ENCODE measurements around the gene GOLGA6L2.
"Not testable (repeated sequence)": the region's sequence is repeated elsewhere in the genome, so short reads cannot be mapped to it uniquely, and the experiment has no call there.

The GOLGA6L2 gene

DNA sequence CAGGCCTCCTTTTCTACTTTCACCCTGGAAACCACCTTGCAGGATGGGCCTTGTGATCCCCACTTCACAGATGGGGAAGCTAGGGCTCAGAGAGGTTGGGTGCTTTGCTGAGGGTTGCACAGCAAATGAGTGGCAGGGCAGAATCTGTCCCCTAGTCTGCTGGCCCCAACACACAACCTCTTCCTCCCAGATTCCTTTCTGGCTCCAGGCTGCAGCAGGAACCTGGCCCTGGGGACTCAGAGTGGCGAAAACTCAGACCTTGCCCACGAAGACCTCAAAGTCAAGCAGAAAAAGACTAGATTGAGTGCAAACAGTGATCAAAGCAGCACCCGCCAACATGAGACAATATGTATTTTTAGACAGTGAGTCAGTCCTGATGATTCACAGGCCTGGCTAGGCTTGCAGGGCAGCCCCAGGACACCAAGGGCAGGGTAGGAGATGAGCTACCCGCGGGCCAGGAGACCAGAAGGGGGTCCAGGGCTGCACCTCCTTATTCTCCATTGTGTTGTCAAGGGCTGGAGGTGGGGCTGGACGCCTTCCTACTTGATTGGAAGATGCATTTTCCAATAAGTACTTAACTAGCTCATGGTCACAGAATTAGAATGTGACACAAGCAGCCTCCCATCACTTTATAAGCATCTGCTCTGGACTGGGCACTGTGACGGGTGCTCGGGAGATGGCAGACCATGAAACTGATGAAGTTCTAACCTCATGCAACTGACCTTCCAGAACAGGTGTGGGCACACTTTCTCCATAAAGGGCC lies 23.9 kb downstream of the GOLGA6L2 start:
- no peak for DNase-seq

DNA sequence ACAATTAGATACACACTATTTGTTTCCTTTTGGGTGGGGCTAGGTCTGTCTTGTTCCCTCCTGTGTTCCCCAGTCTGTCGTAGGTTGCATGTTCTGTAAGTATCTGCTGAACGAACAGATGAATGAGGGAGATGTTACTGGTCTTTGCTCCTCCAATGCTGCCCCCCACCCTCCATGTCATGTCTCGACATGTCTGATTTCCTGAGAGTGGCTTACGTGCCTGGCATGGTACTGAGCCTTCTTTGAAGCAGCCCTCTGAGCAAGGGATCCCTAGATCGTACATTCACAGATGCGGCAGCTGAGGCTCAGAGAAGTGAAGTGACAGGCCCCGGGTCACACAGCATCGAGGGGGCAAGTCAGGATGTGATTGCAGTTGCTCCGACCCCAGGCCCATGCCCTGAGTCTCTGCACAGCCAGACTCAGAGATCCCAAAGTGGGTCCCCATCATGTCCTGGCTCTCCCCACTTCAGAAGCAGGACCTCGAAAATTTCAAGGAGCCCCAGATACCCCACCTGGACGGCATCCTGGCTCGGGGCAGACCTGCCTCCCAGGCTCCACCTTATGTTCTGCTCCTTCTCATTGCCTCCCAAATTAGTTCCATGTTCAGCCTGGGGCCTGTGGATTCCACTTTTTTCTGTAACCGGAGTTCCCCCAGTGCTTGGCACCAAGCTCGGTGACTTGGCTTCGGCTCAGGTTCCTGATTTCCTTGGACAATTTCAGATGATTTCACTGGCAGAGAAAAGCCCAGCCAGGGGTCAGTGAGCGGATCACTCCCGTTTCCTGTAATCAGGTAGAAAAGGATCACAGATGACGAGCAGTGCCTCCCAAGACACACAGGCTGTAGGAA lies 24.7 kb downstream of the GOLGA6L2 start:
- no peak for DNase-seq

DNA sequence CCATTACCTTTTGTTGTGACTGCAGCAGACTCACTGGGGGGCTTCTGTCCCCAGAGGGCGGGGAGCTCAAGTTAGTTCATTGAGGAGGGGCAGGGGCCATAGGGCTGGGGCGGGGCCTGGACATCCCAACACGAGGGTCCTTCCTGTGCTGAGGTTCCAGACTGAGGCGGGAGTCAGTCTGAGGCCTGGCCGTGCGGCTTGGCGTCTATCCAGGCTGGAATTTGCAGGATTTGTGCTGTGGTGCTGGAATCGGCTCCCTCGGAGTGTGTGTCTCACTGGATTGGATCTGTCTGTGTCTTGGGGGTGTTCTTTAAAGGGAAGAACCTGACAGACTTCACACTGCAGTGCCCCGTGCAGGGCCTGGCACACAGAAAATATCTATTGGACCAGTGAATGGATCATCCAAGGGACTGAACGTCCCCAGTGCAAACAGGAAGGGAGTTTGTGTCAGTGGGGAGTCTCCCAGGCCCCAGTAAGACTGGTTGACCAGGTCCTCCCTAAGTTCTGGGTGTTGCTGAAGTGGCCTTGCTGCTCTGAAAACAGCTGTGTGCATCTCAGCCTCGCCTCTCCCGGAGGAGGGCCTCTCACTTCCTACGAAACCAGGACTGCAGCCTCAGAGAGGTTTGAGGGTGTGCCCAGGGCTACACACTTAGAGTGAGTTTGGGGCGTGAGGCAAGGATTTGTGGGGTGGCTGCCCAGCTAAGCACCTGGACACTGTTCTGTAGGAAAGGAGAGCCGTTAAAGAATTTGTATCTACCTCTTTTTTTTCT lies 26.1 kb downstream of the GOLGA6L2 start:
- DNase-seq = no peak

DNA sequence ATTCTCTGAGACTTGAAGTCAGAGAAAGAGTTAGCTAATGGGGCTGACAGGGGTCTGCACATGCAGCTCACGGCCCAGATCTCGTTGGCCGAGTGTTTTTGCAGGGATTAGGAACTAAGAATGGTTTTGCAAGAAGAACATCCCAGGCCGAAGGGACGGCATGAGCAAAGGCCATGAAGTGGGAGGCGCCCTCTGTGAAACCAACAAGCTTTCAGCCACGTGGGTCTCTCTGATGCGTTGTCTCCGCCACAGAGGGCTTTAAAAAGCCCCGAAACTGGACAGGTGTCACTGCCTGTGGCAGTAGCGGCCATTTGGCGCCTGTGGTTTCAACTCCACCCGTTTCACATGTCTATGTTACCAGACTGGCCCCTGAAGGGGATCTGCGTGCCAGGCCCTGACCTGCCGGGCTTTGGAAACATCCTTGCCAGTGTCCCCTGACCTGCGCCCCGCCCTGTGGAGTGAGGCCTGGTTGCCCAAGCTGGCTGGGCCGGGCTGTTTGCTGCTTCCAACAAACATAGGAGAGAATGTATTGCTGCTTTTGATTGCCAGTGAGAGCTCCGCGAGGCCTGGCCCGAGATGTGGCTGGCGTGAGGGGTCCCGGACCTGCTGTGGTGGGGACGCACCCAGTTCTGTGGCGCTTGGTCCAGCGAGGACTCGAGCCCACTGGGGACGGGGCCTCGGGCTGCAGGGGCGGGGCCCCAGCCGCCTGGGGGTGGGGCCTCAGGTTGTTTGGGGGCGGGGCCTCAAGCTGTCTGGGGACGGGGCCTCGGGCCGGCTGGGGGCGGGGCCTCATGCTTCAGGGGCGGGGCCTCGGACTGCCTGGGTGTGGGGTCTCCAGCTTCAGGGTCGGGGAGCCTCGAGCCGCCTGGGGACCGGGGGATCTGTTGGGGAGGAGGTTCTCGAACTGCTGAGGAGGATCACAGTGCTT lies 30.4 kb downstream of the GOLGA6L2 start:
- no peak for DNase-seq

DNA sequence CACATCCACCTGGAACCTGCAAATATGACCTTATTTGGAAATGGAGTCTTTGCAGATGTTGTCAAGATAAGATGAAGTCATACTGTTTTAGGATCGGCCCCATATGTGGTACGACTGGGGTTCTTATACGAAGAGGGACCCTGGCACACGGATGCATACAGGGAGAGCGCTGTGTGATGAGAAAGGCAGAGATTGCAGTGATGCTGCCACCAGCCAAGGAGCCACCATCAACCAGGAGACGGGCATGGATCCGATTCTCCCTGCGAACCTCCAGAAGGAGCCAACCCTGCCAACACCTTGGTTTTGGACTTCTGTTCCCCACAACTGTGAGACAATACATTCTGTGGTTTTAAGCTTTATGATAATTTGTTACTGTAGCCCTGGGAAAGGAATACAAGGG lies 31.2 kb downstream of the GOLGA6L2 start:
- DNase-seq = not testable (repeated sequence)

DNA sequence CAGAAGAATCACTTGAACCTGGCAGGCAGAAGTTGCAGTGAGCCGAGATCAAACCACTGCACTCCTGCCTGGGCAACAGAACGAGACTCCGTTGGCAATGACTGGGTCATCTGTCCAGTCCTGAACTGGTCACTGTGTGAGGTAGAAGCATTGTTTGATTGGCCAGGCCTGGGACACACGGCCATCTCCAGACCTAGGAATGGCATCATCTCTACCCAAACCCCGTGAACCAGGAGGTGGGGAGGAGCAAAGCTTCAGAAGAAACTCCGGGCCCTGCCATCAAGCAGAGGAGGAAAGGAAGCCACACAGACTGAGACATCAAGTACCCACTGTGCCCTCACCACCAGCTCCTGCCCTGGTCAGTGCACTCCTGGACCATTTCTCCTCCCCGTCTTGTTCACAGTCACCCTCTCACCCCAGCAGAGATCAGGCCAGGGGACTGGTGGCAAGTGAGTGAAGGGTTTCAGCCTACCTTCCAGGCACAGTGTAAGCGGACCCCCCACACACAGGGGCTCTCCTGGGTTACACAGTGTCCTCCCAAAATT lies 31.6 kb downstream of the GOLGA6L2 start:
- DNase-seq = no peak

DNA sequence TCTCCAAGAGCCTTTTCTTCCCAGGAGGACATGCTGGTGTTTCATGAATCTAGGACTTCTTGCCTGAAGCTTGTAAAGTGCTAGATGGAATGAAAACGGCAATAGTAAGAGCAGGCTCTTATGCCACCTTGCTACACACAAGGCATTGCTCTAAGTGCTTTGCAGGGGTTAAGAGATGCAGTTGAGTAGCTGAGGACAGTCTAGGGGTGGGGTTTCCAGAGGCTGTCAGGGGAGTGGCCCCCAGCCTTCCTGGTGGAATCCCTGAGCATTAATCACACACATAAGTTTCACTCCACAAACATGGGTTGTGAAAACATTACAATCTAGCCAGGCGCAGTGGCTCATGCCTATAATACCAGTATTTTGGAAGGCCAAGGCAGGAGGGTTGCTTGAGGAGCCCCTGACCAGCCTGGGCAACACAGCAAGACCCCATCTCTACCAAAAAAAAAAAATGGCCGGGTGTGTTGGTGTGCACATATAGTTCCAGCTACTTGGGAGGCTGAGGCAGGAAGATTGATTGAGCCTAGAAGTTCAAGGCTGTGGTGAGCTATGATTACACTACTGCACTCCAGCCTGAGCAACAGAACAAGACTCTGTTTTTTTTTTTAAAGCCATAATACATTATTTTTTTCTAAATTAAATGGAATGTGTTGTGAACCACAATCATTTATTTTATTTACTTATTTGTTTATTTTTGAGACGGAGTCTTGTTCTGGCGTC lies 34.0 kb downstream of the GOLGA6L2 start:
- not testable (repeated sequence) for DNase-seq

DNA sequence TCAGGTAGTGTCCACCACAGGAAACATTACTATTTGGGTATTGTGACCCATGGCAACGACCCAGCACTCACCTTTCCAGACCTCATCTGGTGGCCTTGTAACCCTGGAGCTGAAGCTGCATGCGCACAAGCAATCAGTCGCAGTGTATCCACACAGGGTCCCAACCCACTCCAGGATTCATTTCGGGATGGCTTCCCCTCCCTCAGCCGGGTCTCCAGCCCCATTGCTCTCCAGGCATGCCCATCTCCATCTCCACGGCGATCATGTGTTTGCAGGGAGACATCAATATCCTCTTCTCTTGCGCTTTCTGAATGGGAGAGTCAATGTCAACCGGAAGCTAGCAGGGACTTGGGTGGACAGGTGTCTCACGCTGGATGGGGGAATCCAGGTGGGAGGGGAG lies 35.2 kb downstream of the GOLGA6L2 start:
- DNase-seq = no peak

DNA sequence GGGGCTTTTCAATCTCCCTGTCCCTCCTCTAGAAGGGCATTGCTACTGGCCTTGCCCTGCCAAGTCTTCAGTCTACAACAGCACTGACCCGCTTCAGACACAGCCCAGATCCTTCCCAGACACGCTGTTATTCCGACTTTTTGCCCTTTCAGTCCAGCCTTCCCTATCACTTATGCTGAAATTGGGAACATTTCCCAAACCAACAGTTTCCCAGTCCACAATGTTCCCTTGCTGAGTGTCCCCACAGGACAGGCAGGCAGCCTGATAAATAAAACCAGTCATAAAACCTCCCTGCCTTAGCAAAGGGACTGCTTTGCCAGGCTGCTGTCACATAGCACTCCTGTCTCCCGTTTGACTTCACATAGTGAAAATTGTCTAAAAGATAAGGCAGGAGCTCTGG lies 43.5 kb downstream of the GOLGA6L2 start:
- DNase-seq = no peak

DNA sequence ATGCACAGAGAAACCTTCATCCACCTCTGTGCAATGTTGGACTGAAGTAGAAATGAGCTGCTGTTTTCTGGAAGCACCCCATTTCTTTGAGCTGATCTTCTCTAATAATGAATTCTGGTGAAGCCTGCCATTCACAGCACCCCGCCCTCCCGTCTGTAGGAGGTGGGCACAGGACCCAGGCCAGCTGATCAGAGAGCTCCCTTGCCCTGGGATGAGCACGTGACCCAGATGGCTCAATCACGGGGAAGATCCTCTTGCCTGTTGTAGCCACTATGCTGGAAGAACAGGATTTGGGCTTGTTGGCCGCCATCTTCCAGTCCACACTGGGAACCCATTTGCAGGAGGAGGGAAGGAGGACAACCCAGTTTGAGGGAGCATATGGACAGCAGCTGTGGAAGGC lies 44.5 kb downstream of the GOLGA6L2 start:
- DNase-seq = no peak

DNA sequence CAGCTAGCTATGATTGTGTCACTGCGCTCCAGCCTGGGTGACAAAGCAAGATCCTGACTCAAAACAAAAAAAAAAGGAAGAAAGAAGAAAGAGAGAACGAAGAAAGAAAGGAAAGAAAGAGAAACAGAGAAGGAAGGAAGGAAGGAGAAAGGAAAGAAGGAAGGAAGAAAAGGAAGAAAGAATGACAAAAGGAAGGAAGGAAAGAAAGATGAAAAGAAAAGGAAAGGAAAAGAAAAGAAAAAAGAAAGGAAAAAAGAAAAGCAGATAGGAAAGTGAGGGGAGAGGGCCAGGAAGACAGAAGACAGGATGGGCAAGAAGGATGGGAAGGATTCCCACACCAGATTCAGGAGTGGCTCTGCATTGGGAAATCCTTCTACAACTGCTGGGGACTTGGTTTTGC lies 44.9 kb downstream of the GOLGA6L2 start:
- DNase-seq = no peak

DNA sequence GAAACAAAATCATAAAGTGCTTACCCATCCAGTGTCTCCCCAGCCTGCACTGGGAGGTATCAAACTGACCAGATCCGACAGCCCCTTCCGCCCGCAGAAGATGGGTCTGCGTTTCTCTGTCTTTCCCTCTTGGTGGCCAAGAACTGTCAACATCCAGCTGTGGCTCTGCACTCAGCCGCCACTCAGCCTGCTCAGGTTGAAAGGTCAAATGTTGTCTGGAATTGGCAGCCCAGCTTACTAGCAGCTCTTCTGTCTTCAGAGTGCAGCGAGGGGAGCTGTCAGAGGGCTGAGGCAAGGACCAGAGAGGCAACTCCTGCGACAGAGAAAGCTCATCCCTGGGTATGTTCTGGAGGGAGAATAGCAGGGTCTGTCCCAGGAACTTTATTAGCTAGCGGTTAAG lies 45.4 kb downstream of the GOLGA6L2 start:
- DNase-seq = no peak

DNA sequence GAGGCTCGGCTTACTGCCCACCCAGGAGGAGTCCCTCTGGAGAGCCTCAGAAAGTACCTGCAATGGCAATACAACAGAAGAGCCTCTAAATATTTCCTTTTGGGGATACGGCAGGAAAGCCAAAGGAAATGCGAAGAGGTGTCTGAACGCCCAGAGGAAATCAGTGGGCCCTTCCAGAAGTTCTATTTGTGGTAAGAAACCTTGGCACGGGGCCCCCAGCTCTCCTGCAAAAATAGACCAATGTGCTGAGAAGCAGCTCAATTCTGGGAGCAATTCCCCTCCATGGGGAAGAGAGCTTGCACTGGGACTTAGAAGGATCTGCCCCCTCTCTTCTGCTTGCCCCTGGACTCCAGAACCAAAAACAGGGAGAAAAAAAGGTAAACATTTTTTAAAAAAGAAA lies 47.8 kb downstream of the GOLGA6L2 start:
- not testable (repeated sequence) for DNase-seq

DNA sequence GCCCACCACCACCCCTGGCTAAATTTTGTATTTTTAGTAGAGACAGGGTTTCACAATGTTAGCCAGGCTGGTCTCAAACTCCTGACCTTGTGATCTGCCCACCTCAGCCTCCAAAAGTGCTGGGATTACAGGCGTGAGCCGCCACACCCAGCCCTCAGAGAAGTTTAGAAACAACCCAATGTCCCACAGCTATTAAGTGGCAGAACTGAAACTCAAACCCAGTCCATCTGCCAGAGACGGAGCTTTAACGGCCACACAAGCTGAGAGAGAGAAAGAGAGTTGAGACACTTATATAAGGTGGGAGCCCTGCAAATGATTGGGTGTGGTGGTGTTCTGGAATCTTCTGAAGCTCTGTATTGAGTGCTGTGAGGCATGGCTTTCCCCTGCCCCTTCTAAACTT lies 48.7 kb downstream of the GOLGA6L2 start:
- DNase-seq = not testable (repeated sequence)

DNA sequence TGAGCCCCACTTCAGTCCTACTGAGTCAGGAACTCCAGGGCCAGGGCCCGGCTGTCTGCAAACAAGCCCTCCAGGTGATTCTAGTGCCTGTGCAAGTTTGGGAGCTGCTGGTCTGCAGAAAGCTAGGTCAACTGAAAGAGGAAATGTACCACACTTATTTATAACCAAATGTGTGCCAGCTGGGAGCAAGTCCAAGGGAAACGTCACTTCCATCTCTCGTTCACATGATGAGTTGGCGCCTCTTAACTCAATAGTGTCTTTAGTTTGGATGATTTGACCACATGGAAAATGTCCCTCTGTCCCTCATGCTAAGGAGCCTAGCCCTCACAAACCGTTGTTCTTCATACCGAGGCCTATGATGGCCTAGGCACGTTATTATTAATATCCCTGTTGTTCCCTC lies 49.3 kb downstream of the GOLGA6L2 start:
- DNase-seq = no peak

DNA sequence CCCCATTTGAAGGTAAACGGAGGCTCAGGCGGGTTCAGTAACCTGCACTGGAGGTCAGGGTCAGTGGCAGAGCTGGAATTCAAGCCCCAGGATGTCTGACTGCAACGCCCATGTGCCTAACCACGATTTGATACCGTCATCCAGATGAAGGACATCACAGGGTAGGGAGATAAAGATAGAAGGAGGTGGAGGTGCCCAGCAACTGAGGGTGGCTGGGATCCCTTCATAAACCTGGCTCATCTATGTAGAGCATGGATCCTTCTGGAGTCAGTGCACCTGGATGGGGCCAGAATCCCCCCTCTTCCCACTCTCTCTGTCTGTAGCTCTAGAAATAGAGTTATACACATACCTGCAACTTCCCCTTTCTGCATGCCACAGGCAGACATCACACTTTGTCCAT lies 51.2 kb downstream of the GOLGA6L2 start:
- no peak for DNase-seq

DNA sequence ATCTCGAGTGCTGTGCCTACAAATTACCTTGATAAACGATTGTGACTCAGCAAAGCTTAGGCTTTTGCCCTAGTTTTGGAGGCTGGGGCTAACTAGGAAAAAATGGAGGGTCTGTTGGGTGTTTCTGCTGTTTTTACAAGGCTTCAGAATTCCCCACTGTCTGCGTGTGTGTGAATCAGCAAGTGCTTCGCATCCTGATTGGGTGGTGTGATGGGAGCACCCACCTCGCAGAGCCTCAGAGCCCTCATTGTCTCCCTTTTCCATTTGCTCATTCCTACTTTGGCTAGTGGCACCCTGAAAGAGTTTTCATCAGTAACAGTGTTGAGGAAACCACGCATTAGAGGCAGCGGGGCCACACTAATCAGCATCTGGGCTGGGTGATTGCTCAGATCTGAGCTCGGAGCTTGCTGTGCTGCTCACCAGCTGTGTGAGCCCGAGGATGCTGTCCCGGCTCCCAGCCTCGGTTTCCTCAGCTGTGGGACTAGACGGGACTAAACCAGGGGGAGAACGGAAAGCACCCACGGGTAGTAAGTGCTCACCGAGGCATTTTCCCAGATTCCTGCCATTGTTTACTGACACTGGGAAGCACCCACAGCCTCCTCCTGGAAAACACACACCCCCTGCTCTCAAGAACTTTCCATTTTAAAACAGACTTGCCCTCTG lies 51.9 kb downstream of the GOLGA6L2 start:
- no peak for DNase-seq

Data from activated CD8-positive, alpha-beta memory T cell treated with anti-CD3 and anti-CD28 coated beads, Interleukin-2, amount 50 U/mL, for 48 hours (primary cell).